Ovary (tissue), 9 donors: ENCODE results near the gene SMAD9. TPM values are rescaled to one million over a fixed set of nuclear protein-coding genes. Genes with fewer than 3 reads are reported as not detected.

Experiments
- DNase-seq, 5 donors: peaks; one replicate each; pipeline ENCODE4 v3.0.0-alpha.2; 2019 to 2020
- H3K27ac ChIP-seq, 2 donors: fragments of 200-600 bp; one replicate each; pipeline versions ENCODE4 v1.5.1 to v1.8.0; 2019 to 2022
- H3K27me3 ChIP-seq: fragments of 200-600 bp; one replicate; pipeline ENCODE4 v1.8.0; 2022
- H3K36me3 ChIP-seq: fragments of 200-600 bp; sonication (generic); one replicate; pipeline ENCODE4 v1.5.1; 2019
- H3K4me1 ChIP-seq: one replicate; pipeline ENCODE4 v1.8.1; 2013; ENCODE audit warnings: mild to moderate bottlenecking, moderate library complexity; ENCODE audit not compliant: insufficient read depth
- H3K4me3 ChIP-seq: fragments of 200-600 bp; sonication (generic); one replicate; pipeline ENCODE4 v1.5.1; 2017
- H3K9me3 ChIP-seq, 2 donors: fragments of 200-600 bp in 1 of 2; sonication (generic) in 1 of 2; one replicate each; pipeline versions ENCODE4 v1.5.1 to v1.8.1; 2013 to 2019; ENCODE audit warnings: mild to moderate bottlenecking in 1 of 2, moderate library complexity in 1 of 2
- CTCF ChIP-seq, 3 donors: fragments of 450-650 bp in 2 of 3; fragments of 200-600 bp in 1 of 3; IDR thresholded peaks; one replicate each; pipeline versions ENCODE4 v1.5.1 to v1.8.0; 2016 to 2022; ENCODE audit warnings: antibody characterized with exemption in 3 of 3, mild to moderate bottlenecking in 1 of 3
- EP300 ChIP-seq: sonication (generic); formaldehyde crosslinking; IDR thresholded peaks from one replicate; pipeline ENCODE4 v1.6.1; 2017; ENCODE audit warnings: antibody characterized with exemption
- POLR2A ChIP-seq: fragments of 450-650 bp; IDR thresholded peaks from one replicate; pipeline ENCODE4 v1.6.1; 2017; ENCODE audit warnings: antibody characterized with exemption, mild to moderate bottlenecking, moderate library complexity
- WGBS, 3 donors: extraction: QIAGEN DNeasy Blood & Tissue Kit in 1 of 3; methylation state at CpG; one replicate each; pipeline versions ENCODE4 v1.1.5 to v1.1.7; 2013 to 2017; 5-methylcytosine and 5-hydroxymethylcytosine counted together
- intact Hi-C, 4 donors: fragments of 100-400 bp; cut with DNase I; formaldehyde crosslinking; loops; one replicate each; pipeline versions ENCODE4 v1.11.0 to v1.15.1; 2022 to 2023
- polyA plus RNA-seq, 2 donors: library from polyadenylated mRNA; stranded (reverse); fragments of 200-250 nt in 1 of 2; fragments of 350-450 nt in 1 of 2; fragmentation: Illumina TruSeq in 1 of 2; extraction: RNeasy Lipid Tissue Mini Kit (QIAGEN cat#74804) in 1 of 2; gene quantifications; one replicate each; pipeline ENCODE4 v1.2.3, GENCODE V29; 2013 to 2014
- total RNA-seq, 7 donors: library from RNA; depleted of rRNA in 2 of 7; stranded (reverse); fragments of >200 nt in 2 of 7; fragmentation: NEBNext Ultra II Directional in 3 of 7; extraction: Animal tissue kit (Norgen Biotek cat#: 25700) in 3 of 7; gene quantifications; one replicate each; pipeline versions ENCODE4 v1.1.0 to v1.2.4, GENCODE V29; 2016 to 2023
- donor health status: DM: no; HTN: no; CAD: no; lungs with moderate emphysema.
- donor health status: DM: no; HTN: no; CAD: no.
- donor health status: Bipolar disorder and iron deficiency.
- donor health status: DM: yes; HTN: yes; CAD: no.
- donor health status: DM: no; HTN: no; CAD: no.
- donor health status: DM: yes; HTN: yes; CAD: no.

Gene SMAD9
- total and polyA plus RNA-seq, 9 donors: 7.6 to 26.5 (median 11.7) TPM

DNA sequence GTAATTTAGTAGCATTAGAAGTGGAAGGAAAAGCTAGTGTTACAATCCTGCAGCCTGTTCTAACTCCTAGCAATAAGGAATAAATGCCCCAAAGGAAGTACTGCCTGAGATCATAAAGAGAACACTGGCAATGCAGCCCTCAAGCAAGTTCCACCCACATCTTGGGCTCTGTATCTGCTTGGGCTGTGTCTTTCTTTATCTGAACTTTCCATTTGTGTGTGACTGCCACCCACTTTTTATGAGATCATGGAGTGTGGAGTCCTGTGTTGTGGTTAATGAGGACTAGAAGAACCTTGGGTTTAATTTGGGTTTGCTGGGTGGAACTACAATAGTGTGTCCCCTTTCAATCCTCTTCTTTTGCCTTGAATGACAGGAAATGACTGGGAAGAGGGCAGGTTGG lies 62.8 kb downstream of the SMAD9 start:
- Histone ChIP-seq H3K36me3 (no peaks in the 10 kb centered on the region), H3K27ac (no peak overlapping the region), H3K27me3 (no peaks in the 10 kb centered on the region), H3K4me1 (no peaks in the 10 kb centered on the region), H3K4me3 (no peak overlapping the region), H3K9me3 (no peaks in the 10 kb centered on the region)
- intact Hi-C loops: loop anchor here in 1 of 4 donors (5.0 kb wide), 1 partner anchor 120 kb away; no protein-coding TSS in a partner anchor
- no peak for DNase-seq
- TF ChIP-seq EP300 (no peak), CTCF (IDR thresholded peaks at IDR 0.05) (no peak), POLR2A (no peak)

DNA sequence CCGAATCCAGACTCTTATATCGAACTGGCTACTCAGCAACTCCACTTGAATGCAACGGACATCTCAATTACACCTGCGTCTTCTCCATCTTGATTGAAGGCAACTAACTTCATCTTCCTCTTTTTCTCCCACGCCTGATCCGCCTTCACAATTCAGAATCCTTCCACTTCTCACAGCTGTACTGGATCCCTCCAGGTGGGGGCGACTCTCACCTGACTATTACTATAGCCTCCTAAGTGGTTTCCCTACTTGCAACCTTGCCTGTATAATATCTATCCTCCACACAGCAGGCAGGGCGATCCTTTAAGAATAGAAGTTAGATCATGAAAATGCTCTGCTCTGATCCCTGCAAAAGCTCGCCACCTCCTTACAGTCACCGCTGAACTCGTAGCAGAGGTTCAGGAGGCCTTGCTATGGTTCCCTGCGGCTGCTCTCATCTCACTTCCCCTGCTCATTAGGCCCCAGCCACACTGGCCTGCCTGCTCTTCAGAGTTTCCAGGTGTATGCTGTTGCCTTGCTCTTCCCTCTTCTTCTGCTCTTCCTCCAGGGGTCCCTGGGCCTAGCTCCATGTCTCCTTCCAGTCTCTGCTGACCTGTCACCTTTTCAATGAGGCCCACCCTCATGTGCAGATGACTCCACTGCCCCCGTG lies 69.1 kb downstream of the SMAD9 start:
- DNase-seq: no peak
- H3K27ac ChIP-seq: no peak overlapping the region
- 90 to 93% (median 91%) methylated on average over 13 of the region's 13 CpGs for WGBS, 3 donors
- no peak overlapping the region for H3K4me3 ChIP-seq
- H3K27me3 ChIP-seq: no peaks in the 10 kb centered on the region
- no peaks in the 10 kb centered on the region for H3K36me3 ChIP-seq
- H3K9me3 ChIP-seq: no peaks in the 10 kb centered on the region
- H3K4me1 ChIP-seq: no peaks in the 10 kb centered on the region
- no peak for TF ChIP-seq EP300
- no peak for TF ChIP-seq POLR2A
- no peak for TF ChIP-seq CTCF (IDR thresholded peaks at IDR 0.05)
- intact Hi-C loops: no loop called here

- H3K4me1 ChIP-seq: no peaks in the 10 kb centered on the region
- intact Hi-C loops: no loop called here
- H3K27ac ChIP-seq: no peak overlapping the region
- no peaks in the 10 kb centered on the region for H3K9me3 ChIP-seq
- no peaks in the 10 kb centered on the region for H3K27me3 ChIP-seq
- WGBS, 3 donors: 74 to 77% (median 76%) methylated on average over 6 of the region's 6 CpGs
- H3K36me3 ChIP-seq: no peaks in the 10 kb centered on the region
- DNase-seq: no peak
- no peak overlapping the region for H3K4me3 ChIP-seq
- TF ChIP-seq EP300: no peak
- no peak for TF ChIP-seq POLR2A
- no peak for TF ChIP-seq CTCF (IDR thresholded peaks at IDR 0.05)
These were observed 71.6 kb downstream of the SMAD9 start for GRCh38 chr13:36848199-36848982.

DNA sequence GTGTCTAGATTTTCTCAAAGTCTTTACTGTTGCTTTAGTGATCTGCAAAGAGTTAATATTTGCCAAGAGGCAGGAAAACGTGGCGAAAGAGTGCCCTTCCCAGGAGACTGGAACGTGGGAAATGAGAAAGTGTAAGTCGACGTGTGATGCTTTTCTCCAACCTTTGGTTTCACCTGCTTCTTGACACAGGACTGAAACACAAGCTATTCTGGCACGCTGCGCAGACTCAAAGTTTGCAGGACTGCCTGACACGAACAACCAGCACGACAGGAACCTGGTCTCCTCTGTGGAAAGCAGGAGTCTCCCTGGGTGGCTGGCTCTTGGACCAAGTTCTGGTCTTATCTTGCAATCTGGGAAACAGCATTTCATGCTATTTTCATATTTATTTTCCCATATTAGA lies 72.4 kb downstream of the SMAD9 start:
- H3K4me3 ChIP-seq: no peak overlapping the region
- intact Hi-C loops: no loop called here
- no peak for DNase-seq
- no peaks in the 10 kb centered on the region for H3K9me3 ChIP-seq
- TF ChIP-seq CTCF (IDR thresholded peaks at IDR 0.05): no peak
- TF ChIP-seq EP300: no peak
- TF ChIP-seq POLR2A: no peak
- no peaks in the 10 kb centered on the region for H3K27me3 ChIP-seq
- H3K36me3 ChIP-seq: no peaks in the 10 kb centered on the region
- no peak overlapping the region for H3K27ac ChIP-seq
- no peaks in the 10 kb centered on the region for H3K4me1 ChIP-seq
- 48 to 56% (median 50%) methylated on average over 9 of the region's 9 CpGs for WGBS, 3 donors
